GM21423 (cell line): ENCODE data around the gene HS6ST1.
A peak's percentile ranks its signal among the peaks of the same experiment; 100 is the strongest.

Source experiments
- ATAC-seq: cut with Tn5 transposase; IDR thresholded peaks from one replicate; pipeline ENCODE4 v1.9.1; 2021; ENCODE audit warnings: mild to moderate bottlenecking, moderate library complexity; ENCODE audit not compliant: unreplicated experiment

HS6ST1 gene

DNA sequence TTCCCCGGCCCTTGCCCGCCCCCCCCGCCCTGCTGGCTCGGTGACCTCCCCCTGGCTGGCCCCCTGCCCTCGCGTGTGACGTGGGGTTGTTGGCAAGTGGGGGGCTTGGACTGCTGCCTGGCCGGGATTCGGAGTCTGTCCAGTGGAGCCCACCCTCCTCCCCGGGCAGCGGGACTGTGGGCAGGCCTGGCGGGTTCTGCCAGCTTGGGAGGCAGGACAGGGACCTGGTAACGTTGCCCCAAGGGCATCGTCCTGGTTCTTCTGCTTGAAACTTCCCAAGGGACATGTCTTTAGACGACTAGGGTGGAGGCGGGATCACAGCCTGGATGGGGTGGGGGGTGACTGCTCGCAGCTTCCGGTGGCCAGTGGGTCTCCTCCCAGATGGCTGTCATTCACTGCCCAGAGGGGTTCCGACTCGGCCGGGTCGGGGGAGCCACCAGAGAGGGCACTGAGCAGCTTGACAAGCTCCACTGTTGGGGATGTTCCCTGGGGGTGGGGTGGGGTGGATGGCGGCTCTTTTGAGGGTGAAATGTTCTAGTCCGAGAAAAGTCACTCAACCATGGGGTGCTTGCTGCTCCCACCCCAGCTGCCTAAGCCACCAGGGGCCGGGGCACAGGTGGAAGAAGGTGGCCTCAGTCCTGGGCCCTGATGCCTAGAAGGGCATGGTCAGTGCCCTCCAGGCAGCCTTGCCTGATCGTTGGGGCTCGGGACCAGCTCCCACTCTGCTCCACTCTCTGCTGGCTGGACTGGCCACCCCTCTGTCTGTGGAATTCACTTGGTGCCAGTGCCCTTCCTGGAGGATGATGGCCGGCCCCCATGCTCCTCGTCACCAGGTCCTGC is 4.3 kb upstream of the HS6ST1 start:
- ATAC-seq, result no peak

DNA sequence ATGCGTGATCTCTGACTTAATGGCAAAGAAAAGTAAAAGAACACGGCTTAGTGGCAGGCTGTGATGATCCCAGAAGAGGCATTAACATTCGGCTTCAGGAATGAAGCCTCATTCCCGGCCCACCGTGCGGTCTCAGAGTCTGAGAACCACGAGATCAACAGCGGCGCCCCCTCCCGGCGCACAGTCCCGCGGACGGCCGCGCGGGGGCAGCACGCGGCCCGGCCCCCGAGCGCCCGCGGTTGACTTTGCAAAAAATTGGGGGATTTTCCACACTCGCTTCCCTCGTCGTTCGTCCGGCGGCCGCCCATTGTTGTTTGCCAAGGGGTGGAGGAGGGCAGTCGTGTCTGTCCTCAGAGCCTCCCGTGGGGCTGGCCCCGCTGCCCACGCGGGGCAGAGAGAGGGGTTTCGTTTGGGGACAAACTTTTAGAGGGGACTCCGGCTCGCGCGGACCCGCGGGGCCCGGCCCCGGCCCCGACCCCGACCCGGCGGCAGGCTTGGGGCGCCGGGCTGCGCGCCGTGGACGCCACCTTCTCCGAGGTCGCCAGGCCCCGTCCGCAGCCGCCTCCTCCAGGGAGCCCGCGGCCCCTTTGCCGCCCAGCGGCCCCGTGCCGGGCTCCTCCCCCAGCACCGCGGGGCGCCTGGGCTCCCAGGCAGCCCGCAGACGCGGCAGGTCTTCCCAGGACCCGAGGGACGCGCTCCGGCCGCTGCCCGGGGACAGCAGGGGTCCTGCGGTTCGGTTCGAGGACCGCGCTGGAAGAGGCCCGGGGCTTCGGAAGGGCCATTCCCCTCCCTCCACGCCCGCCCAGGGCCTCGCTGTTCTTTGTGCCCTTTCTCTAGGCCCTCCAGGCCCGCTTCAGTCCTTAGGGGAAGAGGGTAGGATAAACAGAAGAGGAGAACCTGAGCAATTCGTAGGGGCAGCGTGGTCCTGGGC is 3.4 kb upstream of the HS6ST1 start:
- ATAC-seq, result peak; percentile 33

GRCh38 chr2:128320906-128321771 is 2.5 kb upstream of the HS6ST1 start:
- no peak for ATAC-seq

GRCh38 chr2:128320192-128320905 is 1.7 kb upstream of the HS6ST1 start:
- no peak for ATAC-seq

DNA sequence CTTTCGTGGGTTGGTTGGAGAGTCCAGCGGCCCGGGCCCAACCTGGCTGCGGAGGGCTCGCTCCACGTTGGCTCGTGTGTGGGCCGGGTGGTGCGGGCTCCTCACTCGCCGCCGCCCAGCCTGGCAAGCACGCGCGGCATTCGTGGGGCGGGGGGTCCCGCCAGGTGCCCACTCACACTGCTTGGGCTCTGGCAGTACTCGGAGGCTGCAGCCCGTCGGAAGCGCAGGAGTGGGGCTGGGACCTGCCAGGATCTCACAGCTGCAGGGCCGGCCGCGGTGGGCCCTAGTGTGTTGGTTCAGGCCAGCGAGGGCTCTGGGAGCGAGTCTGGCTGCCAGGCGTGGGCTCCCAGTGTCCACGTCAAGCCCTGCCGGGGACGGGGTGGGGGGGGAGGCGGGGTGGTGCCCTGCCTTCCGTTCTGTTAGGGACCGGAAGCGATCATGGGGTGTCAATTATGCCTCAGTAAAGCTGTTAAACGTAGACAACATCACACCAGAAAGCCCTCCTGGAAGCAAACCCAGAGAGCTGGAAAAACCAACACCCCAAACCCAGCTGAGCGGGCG is 1.0 kb upstream of the HS6ST1 start:
- no peak for ATAC-seq

DNA sequence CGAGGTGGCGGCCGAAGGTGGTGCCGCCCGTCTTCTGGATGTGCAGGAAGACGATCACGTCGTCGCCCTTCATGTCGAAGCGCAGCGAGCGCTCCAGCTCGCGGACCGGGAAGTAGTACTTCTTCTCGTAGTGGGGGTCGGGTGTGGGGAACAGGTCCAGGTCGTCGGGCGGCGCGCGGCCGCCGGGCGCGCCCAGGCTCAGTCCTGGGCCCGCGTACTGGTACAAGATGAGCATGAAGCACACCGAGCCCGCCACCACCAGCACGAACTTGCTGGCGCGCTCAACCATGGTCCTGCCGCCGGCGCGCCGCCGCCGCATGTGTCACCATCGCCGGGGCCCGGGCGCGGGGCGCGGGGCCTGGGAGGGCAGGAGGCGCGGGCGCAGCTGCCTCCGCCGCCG is 423 bp downstream of the HS6ST1 start:
- peak; percentile 6 for ATAC-seq

- peak; percentile 5 for ATAC-seq
Observed at GRCh38 chr2:128317899-128318225, 806 bp downstream of the HS6ST1 start.

GRCh38 chr2:128317181-128317898 is 1.3 kb downstream of the HS6ST1 start:
- ATAC-seq, result peak; percentile 42

DNA sequence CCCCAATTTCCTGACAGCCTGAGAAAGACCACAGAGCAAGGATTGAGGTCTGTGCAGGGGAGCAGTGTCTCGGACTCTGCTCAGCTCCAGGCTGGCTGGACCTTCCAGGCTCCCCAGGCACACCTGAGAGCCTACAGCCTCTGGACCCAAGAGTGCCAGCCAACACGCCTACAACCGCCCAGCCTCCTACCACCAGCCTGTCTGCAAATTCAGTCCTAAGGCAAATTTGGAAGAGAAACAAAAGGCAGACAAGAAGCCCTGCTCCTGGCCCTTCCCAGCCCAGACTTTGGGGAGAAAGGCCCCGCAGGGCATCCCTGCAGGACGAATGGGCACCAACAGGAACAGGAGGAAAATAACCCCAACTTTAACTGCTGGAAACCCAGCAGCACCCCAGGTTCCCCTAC is 1.9 kb downstream of the HS6ST1 start:
- ATAC-seq, result no peak

GRCh38 chr2:128315829-128316776 is 2.6 kb downstream of the HS6ST1 start:
- ATAC-seq, result no peak

DNA sequence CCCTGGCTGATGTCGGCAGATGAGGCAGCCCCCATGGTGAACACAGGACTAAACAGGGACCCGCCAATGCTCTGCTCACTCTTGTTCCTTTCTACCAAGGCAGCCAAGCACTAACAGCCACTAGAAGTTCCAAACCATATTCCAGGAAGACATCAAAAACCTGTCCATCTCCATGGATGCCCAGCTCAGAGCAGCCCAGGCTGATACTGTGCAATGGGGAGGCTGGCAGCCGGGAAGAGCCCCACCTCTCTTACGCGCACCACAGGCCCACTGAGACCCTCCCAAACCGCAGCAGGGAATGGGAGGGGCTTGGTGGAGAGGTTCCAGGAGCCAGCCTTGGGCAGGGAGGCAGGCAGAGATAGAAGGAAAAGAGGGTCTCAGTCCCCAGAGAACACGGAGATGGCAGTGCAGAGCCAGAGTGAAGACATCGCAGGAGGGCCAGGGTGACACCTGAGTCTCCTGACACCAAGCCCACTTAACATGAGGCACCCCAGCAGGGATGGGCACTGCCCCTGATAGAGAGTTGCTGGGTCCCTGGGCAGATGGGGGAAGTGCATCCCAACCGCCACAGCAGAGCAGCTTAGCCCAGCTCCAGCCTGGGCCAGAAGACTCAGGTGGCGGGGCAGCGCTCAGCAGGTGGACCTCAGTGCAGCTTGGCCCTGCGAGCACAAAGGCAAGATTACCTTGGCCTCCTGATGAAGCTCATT is 3.4 kb downstream of the HS6ST1 start:
- no peak for ATAC-seq

- ATAC-seq, result no peak
Observed at GRCh38 chr2:128314348-128315121, 4.1 kb downstream of the HS6ST1 start.

GRCh38 chr2:128313931-128314347 is 4.7 kb downstream of the HS6ST1 start:
- ATAC-seq, result no peak

GRCh38 chr2:128313091-128313836 is 5.4 kb downstream of the HS6ST1 start:
- ATAC-seq, result no peak

DNA sequence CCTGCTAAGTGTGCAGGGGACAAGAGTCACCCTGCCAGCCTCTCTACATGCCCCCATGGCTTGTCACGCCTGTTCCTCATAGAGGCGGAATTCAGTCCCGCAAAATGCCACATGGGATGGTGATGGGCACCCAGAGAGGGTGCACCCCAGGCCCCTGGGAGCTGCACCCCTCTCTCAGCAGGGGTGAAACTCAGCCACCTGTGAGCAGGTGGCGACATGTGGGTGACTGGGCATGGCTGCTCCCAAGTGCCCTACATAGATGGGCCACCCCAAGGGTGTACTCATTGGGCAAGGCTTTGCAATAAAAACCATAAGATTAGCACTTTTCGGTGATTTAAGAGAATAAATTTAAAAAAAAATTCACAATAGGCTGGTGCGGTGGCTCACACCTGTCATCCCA is 6.3 kb downstream of the HS6ST1 start:
- no peak for ATAC-seq

GRCh38 chr2:128311755-128312341 is 6.8 kb downstream of the HS6ST1 start:
- no peak for ATAC-seq
